Measurements from ENCODE around the gene CPSF3.

The CPSF3 gene

DNA sequence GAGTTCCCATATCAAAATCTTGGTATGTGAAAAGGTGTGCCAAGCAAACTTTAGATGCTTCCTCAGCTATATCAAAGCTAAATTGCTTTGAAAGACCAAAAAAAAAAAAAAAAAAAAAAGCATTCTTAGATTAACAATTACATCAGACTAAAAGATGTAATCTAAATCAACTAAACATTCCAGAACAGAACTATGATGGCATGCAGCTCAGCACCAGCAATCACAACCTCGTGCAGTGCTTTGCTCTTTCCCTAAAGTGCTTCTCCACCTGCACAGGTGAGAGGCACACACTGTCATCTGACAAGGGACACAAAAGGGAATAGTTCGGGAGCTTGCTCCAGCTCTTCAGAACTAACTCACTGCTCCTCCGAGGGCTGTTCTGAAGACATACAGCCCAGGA lies 94.7 kb downstream of the CPSF3 start:
- DNase-seq (ENCODE audit: low read depth): no peak

- no peak for DNase-seq (ENCODE audit: low read depth)
Measured at GRCh38 chr2:9518780-9519179, 95.3 kb downstream of the CPSF3 start.

DNA sequence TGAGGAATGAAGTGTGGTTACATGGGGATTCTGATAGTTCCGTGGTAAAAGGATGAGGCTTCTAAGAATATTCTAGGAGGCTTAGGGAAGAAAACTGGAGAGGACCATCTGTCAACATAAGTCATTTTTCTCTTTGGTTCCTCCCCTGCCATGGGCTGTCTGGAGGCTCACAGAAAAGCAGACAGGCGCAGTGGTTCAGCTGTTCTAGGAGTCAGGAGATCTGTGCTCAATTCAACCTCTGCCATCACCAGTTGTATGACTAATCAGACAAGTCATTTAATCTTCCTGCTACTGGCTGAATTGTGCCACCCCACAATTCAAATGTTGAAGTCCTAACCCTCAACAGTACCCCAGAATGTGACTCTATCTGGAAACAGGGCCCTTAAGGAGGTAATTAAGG lies 95.8 kb downstream of the CPSF3 start:
- DNase-seq (ENCODE audit: low read depth): no peak
